MM.1S (cell line): Measurements from ENCODE around the gene FGD6.

ENCODE experiments used
- EZH2 ChIP-seq: fragments of 300-600 bp; sonication (generic); optimal IDR thresholded peaks from 2 replicates; pipeline ENCODE3; 2017; ENCODE audit warnings: low read depth, mild to moderate bottlenecking, antibody characterized with exemption, low read length, mixed read lengths
- EZH2phosphoT487 ChIP-seq: fragments of 300-600 bp; sonication (generic); IDR thresholded peaks from 2 replicates; pipeline ENCODE4 v1.6.1; 2018; ENCODE audit warnings: antibody characterized with exemption, low read length
- TF ChIP-seq, protein P1 (sequence below): fragments of 300-600 bp; sonication (generic); IDR thresholded peaks from 2 replicates; pipeline ENCODE4 v1.5.1; 2016; ENCODE audit warnings: antibody characterized with exemption, low read length, mixed read lengths

DNA sequence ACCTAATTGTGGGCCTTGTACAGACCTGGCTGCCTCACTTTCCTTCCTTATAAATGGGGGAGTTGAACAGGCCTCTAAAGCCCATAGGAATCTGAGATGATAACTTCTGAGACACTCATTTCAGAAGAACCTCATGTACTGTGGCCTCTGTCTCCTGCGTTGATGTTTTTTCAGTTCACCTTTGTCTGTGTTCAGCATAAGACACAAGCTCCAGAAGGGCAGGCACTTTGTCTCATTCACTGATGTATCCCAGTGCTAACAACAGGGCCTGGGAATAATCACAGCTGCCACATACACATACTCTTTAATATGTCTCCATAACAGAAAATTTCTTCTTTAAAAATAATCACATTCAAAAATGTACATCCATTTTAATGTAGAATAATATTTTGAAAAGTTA, 3.3 kb downstream of the FGD6 start:
- TF ChIP-seq, protein P1, sequence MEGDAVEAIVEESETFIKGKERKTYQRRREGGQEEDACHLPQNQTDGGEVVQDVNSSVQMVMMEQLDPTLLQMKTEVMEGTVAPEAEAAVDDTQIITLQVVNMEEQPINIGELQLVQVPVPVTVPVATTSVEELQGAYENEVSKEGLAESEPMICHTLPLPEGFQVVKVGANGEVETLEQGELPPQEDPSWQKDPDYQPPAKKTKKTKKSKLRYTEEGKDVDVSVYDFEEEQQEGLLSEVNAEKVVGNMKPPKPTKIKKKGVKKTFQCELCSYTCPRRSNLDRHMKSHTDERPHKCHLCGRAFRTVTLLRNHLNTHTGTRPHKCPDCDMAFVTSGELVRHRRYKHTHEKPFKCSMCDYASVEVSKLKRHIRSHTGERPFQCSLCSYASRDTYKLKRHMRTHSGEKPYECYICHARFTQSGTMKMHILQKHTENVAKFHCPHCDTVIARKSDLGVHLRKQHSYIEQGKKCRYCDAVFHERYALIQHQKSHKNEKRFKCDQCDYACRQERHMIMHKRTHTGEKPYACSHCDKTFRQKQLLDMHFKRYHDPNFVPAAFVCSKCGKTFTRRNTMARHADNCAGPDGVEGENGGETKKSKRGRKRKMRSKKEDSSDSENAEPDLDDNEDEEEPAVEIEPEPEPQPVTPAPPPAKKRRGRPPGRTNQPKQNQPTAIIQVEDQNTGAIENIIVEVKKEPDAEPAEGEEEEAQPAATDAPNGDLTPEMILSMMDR = no peak
- TF ChIP-seq EZH2 (no peak), EZH2phosphoT487 (no peak)
